ENCODE measurements around the gene FAM185A.
"Not testable (repeated sequence)": the region's sequence is repeated elsewhere in the genome, so short reads cannot be mapped to it uniquely, and the experiment has no call there.

The FAM185A gene

DNA sequence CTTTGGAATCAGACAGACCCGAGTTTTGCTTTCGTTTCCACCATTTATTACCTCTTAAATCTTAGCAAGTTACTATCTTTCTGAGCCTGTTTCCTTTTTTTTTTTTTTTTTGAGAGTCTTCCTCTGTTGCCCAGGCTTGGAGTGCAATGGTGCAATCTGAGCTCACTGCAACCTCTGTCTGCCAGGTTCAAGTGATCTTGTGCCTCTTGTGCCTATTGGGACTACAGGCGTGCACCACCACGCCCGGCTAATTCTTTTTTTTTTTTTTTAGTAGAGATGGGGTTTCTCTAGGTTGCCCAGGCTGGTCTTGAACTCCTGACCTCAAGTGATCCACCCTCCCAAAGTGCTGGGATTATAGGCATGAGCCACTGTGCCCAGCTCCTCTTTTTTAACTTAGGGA, 84.5 kb downstream of the FAM185A start:
- DNase-seq: no peak

- DNase-seq: no peak
These were observed 85.7 kb downstream of the FAM185A start for GRCh38 chr7:102834466-102834865.

GRCh38 chr7:102834999-102835398, 86.2 kb downstream of the FAM185A start:
- DNase-seq: no peak

GRCh38 chr7:102836191-102836919, 87.6 kb downstream of the FAM185A start:
- no peak for DNase-seq

DNA sequence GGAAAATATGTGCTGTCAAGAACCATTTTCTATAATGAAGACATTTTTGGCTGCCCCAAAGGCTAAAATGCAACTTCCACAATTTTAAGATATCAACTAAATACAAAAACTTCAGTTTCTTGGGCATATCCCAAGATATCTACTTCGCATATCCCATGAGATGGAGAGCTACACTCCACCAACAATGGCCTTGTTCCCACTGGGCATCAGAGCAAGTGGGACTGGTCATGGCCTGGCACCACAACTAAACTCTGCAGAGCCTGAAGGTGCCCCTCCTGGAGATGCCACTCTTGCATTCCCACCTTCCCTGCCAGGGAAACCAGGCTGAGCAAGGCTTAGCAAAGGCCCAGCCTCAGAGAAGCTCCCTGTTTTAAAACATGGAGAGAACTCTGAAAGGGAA, 88.2 kb downstream of the FAM185A start:
- no peak for DNase-seq

DNA sequence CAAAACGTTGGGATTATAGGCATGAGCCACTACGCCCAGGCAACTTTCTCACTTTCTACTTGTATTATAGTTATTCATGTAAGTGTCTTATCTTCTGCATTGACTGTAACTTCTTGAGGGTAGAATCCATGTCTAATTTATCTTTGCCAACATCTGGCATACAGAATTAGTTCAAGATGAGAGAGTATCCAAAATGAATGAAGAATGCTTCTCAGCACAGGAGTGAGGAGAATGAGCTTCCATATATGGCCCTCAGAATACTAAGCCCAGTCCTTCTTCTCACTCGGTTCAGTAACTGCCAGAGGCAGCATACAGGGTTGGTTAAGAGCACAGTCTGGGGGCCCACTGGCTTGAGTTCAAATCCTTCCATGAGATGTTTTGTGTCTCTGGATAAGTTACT, 89.0 kb downstream of the FAM185A start:
- no peak for DNase-seq

GRCh38 chr7:102838572-102839101, 89.8 kb downstream of the FAM185A start:
- DNase-seq: not testable (repeated sequence)

GRCh38 chr7:102840404-102840803, 91.6 kb downstream of the FAM185A start:
- DNase-seq: no peak

GRCh38 chr7:102841290-102841689, 92.5 kb downstream of the FAM185A start:
- DNase-seq: no peak

GRCh38 chr7:102842284-102842683, 93.5 kb downstream of the FAM185A start:
- no peak for DNase-seq

GRCh38 chr7:102843850-102844249, 95.1 kb downstream of the FAM185A start:
- no peak for DNase-seq

GRCh38 chr7:102845346-102845745, 96.5 kb downstream of the FAM185A start:
- no peak for DNase-seq

DNA sequence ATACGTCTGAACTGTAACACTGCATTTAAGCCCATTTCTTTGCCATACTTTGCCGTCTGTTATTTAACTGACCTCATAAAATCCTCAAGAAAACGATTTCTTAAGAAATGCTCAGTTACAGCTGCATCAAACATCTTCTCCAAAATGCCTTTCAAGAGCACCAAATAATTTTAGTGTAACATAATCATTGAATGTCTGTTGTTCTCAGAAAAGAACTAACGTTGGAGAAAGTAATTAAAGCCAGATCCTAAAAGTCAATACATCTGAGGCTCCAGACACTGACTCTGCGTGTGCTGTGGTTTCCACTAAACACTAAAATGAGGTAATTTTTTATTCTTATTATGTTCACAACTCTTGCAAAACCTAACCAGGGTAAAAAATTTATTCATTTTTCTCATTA, 100.3 kb downstream of the FAM185A start:
- DNase-seq: no peak

- DNase-seq: no peak
These were observed 100.7 kb downstream of the FAM185A start for GRCh38 chr7:102849538-102849937.

DNA sequence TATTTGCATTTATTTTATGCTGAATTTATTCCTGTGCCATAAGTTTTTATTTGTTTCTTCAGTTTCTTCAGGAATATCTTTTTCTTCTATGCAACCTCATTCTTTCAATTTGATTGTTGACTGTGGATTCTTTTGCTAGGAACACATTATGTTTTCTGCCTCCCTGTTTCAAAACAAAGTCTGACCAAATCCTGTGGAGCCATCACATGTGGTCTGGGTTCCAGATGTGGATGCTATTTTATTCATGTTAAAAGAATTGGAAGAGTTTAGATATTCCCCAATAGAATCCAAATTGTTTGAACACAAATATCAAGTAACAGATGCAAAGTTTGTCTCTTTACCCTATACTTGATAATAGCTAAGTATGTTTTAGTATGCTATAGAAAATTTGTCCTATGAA, 107.2 kb downstream of the FAM185A start:
- no peak for DNase-seq
